NCI-H510A (cell line): ENCODE measurements around the gene CDC42EP4.
A peak's percentile ranks its signal among the peaks of the same experiment; 100 is the strongest.

Experiments
- DNase-seq: peaks from one replicate; lab custom pipeline; 2025; lab: John Stamatoyannopoulos, UW

Gene CDC42EP4

GRCh38 chr17:73311781-73312641, at the start of gene CDC42EP4:
CDC42EP4 (minus strand) TSS chr17:73312001; CDS start chr17:73286500, 25,501 bp downstream.
- peak; percentile 80 for DNase-seq

- DNase-seq: no peak
Observed at GRCh38 chr17:73360961-73361761, 49.4 kb upstream of the CDC42EP4 start.

- peak; percentile 87 for DNase-seq
Observed at GRCh38 chr17:73359987-73360410, 48.2 kb upstream of the CDC42EP4 start.

- DNase-seq: no peak
Observed at GRCh38 chr17:73359352-73359751, 47.6 kb upstream of the CDC42EP4 start.

GRCh38 chr17:73358668-73359067, 46.9 kb upstream of the CDC42EP4 start:
- no peak for DNase-seq

GRCh38 chr17:73357981-73358380, 46.2 kb upstream of the CDC42EP4 start:
- DNase-seq: no peak

GRCh38 chr17:73357318-73357717, 45.5 kb upstream of the CDC42EP4 start:
- no peak for DNase-seq

GRCh38 chr17:73356561-73357170, 44.9 kb upstream of the CDC42EP4 start:
- no peak for DNase-seq

- no peak for DNase-seq
Observed at GRCh38 chr17:73354423-73355284, 42.9 kb upstream of the CDC42EP4 start.

GRCh38 chr17:73352261-73352660, 40.5 kb upstream of the CDC42EP4 start:
- DNase-seq: no peak

- no peak for DNase-seq
Observed at GRCh38 chr17:73351764-73352163, 40.0 kb upstream of the CDC42EP4 start.

GRCh38 chr17:73350864-73351263, 39.1 kb upstream of the CDC42EP4 start:
- DNase-seq: no peak

GRCh38 chr17:73349647-73350046, 37.8 kb upstream of the CDC42EP4 start:
- DNase-seq: no peak

- no peak for DNase-seq
Observed at GRCh38 chr17:73349138-73349537, 37.3 kb upstream of the CDC42EP4 start.

GRCh38 chr17:73348829-73349095, 37.0 kb upstream of the CDC42EP4 start:
- DNase-seq: no peak

GRCh38 chr17:73348018-73348828, 36.4 kb upstream of the CDC42EP4 start:
- no peak for DNase-seq

- DNase-seq: no peak
Observed at GRCh38 chr17:73347351-73347750, 35.5 kb upstream of the CDC42EP4 start.

- no peak for DNase-seq
Observed at GRCh38 chr17:73346501-73347162, 34.8 kb upstream of the CDC42EP4 start.

GRCh38 chr17:73343739-73344454, 32.1 kb upstream of the CDC42EP4 start:
- no peak for DNase-seq

- no peak for DNase-seq
Observed at GRCh38 chr17:73343168-73343634, 31.4 kb upstream of the CDC42EP4 start.
